ENCODE results near the gene CHD5.

DNA sequence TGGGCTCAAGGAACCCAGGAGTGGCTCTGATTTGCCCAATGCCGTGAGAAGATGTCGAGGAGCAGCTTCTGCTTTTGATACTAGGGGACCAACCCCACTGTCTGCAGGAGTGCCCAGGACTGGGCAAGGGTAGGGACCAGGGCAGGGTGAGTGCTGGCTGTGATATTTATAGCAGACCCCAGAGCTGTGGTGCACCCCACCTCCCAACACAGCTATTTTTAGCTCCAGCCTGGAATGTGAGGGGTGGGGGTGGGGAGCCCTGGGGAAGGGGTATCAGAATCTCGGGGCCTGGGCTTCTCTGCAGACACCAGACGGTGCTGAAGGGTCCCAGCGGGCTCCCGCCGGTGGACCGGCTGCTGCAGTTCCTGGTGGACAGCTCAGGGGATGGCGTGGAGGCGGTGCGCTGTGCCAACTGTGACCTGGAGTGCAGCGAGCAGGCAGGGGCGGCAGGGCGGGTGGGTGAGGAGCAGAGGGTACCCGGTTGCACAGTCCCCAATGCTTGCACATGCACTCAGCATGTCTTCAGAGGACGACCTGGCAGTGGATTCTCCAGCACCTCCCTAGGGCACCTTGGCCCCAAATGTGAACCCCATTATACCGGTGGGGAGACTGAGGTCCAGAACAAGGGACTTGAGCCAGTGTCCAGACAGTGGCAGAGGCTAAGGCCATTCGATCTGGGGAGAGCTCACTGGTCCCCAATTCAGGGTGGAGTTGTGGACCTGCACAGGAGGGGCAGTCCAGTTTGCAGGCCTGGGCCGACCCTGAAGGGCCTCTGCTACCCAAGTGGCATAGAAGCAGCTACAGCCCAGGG, 27.2 kb upstream of the CHD5 start:
- TF ChIP-seq, protein P1, sequence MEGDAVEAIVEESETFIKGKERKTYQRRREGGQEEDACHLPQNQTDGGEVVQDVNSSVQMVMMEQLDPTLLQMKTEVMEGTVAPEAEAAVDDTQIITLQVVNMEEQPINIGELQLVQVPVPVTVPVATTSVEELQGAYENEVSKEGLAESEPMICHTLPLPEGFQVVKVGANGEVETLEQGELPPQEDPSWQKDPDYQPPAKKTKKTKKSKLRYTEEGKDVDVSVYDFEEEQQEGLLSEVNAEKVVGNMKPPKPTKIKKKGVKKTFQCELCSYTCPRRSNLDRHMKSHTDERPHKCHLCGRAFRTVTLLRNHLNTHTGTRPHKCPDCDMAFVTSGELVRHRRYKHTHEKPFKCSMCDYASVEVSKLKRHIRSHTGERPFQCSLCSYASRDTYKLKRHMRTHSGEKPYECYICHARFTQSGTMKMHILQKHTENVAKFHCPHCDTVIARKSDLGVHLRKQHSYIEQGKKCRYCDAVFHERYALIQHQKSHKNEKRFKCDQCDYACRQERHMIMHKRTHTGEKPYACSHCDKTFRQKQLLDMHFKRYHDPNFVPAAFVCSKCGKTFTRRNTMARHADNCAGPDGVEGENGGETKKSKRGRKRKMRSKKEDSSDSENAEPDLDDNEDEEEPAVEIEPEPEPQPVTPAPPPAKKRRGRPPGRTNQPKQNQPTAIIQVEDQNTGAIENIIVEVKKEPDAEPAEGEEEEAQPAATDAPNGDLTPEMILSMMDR (IDR thresholded peaks at IDR 0.05) = no peak
- TF ChIP-seq POLR2A (IDR thresholded peaks at IDR 0.05) = no peak
